ENCODE measurements around the gene NPIPA1.
"Not testable (repeated sequence)": the region's sequence is repeated elsewhere in the genome, so short reads cannot be mapped to it uniquely, and the experiment has no call there.

GRCh38 chr16:14971621-14972228 is 34.5 kb downstream of the NPIPA1 start:
- not testable (repeated sequence) for TF ChIP-seq CTCF (IDR thresholded peaks at IDR 0.05; ENCODE audit: low read depth, low read length); POLR2A (IDR thresholded peaks at IDR 0.05; ENCODE audit: extremely low read depth, insufficient read length); MAX (IDR thresholded peaks at IDR 0.05; ENCODE audit: low read depth, low read length)
